C4-2B (cell line): ENCODE results near the gene CECR2.

Experiments used
- H3K27ac ChIP-seq: fragments of 450-650 bp; 2 replicates; pipeline ENCODE4 v1.5.1; 2017
- CTCF ChIP-seq: fragments of 450-650 bp; conservative IDR thresholded peaks from 2 replicates; pipeline ENCODE4 v1.5.1; 2017; ENCODE audit warnings: mild to moderate bottlenecking
- ZFX ChIP-seq: fragments of 450-650 bp; IDR thresholded peaks from 2 replicates; pipeline ENCODE4 v1.6.1; 2017

The CECR2 gene

DNA sequence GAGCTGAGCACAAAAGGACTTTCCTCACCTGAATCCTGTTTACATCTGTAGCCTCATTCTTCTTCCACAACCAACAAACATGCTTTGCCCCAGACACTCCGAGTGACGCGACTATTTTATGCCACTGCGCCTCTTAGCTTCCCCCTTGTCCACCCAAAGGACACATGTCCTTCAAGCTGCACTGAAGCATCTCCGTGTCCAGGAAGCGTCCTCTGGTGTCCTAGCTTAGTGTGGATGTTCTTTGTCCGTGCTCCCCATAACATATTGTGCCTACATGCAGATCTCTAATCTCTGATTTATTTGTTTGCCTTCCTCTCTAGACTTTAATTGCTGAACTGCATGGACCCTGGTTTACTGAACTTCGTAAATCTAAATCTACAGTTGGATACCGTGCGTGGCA is 20.1 kb upstream of the CECR2 start:
- TF ChIP-seq ZFX (no peak), CTCF (no peak)

DNA sequence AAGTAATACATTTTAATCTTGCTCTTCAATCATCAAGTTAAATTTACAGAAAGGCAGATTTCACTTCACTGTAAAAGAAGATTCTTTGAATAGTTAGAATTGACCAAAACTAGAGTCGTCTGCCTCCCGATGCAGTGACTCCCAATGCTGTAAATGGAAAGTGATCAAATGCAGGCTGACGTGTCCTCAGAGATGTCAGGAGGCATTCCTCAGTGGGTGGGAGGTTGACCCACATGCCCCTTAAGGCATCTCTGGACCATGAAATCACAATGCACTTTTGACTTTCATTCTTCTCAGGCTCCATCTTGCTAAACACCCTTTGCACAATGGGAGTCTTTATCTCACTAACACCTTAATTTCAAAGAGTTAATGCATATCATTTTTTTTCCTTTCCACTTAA is 19.0 kb upstream of the CECR2 start:
- H3K27ac ChIP-seq, result no peak overlapping the region

More for the DNA sequence above, 20.1 kb upstream of the CECR2 start:
- no peak overlapping the region; the same call in 1 of the 2 replicates for H3K27ac ChIP-seq

DNA sequence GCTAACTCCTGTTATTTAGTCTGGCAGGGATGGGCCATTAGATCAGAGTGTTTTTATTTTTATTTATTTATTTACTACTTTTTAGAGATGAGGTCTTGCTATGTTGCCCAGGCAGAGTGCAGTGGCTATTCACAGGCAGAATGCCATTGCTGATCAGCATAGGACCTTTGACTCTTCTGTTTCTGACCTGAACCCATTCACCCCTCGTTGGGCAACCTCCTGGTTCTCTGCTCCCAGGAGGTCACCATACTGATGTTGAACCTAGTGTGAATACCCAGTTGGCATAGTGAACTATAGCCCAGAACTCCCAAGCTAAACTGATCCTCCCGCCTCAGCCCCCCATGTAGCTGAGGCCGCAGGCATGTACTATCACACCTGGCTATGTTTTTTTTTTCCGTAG is 16.5 kb upstream of the CECR2 start:
- no peak overlapping the region for H3K27ac ChIP-seq
- TF ChIP-seq ZFX, result no peak
- no peak for TF ChIP-seq CTCF

More for the DNA sequence above, 19.0 kb upstream of the CECR2 start:
- TF ChIP-seq CTCF (no peak), ZFX (no peak)

DNA sequence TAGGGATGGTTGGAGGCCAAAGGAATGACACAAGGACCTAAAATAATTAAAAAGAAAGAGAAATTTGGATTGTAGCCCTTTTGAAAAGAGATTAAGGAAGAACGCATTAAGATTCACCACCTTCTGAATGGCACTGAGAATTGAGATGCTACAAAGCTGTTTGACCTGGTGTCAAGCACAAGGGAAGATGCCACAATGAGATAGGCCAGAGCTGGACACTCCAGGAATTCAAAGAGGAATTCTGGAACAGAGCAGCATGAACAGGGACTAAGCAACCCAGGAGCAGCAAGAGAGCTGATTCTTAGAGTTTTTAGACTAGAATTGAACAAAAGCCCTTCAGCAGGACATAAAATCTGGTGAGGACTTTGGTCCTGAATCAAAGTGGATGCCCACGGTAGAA is 11.6 kb upstream of the CECR2 start:
- no peak overlapping the region for H3K27ac ChIP-seq
- TF ChIP-seq ZFX (no peak), CTCF (no peak)

GRCh38 chr22:17358415-17358814 is 10.8 kb upstream of the CECR2 start:
- TF ChIP-seq CTCF, result no peak
- TF ChIP-seq ZFX, result no peak
- no peak overlapping the region for H3K27ac ChIP-seq

- TF ChIP-seq ZFX (no peak), CTCF (no peak)
- H3K27ac ChIP-seq, result no peak overlapping the region
Measured at GRCh38 chr22:17359501-17359900, 9.8 kb upstream of the CECR2 start.

DNA sequence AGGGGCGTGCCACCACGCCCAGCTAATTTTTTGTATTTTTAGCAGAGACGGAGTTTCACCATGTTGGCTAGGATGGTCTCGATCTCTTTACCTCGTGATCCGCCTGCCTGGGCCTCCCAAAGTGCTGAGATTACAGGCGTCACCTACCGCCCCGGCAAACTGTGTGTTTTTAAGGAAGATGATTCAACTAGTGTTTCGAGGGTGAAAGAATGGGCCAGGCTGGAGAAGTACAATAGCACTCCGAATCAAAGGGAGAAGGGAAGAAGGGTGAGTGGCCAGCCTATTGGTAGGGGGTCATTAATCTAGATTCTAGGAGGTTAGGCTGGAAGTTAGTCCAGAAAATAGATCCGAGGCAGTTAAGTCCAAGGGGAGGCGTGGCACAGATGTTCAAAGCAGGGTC is 2.9 kb upstream of the CECR2 start:
- TF ChIP-seq CTCF, result no peak
- no peak for TF ChIP-seq ZFX
- no peak overlapping the region for H3K27ac ChIP-seq
